SK-N-SH treated with all-trans-retinoic acid at 6 μM for 48 hours (cell line): ENCODE measurements around the gene ME1.
A peak's percentile ranks its signal among the peaks of the same experiment; 100 is the strongest.
"Not testable (repeated sequence)": the region's sequence is repeated elsewhere in the genome, so short reads cannot be mapped to it uniquely, and the experiment has no call there.

Experiments used
- ATAC-seq: fragments of 200-7000 bp; cut with Tn5 transposase; 3 replicates; pipeline ENCODE4 v1.9.1; 2020; ENCODE audit warnings: mild to moderate bottlenecking, moderate library complexity
- ARNTL ChIP-seq: fragments of 450-650 bp; formaldehyde crosslinking; IDR thresholded peaks from 2 replicates; pipeline ENCODE4 v1.5.0; 2020; ENCODE audit warnings: low read depth, mild to moderate bottlenecking, moderate library complexity, borderline replicate concordance
- BACH2 ChIP-seq: fragments of 250-450 bp; sonication (Bioruptor Pico); IDR thresholded peaks from 2 replicates; pipeline ENCODE4 v1.9.0; 2021; ENCODE audit warnings: mild to moderate bottlenecking, borderline replicate concordance
- CSDC2 ChIP-seq: fragments of 250-450 bp; sonication (Bioruptor Pico); IDR thresholded peaks from 2 replicates; pipeline ENCODE4 v1.5.0; 2020; ENCODE audit warnings: mild to moderate bottlenecking, moderate library complexity
- ESRRG ChIP-seq: fragments of 250-450 bp; sonication (Bioruptor Pico); IDR thresholded peaks from 2 replicates; pipeline ENCODE4 v1.6.1; 2021; ENCODE audit warnings: mild to moderate bottlenecking
- GLIS3 ChIP-seq: fragments of 250-450 bp; sonication (Bioruptor Pico); IDR thresholded peaks from 2 replicates; pipeline ENCODE4 v1.5.0; 2020; ENCODE audit warnings: mild to moderate bottlenecking, moderate library complexity
- ISL1 ChIP-seq: fragments of 250-450 bp; sonication (Bioruptor Pico); IDR thresholded peaks from 2 replicates; pipeline ENCODE4 v2.1.2; 2022; ENCODE audit warnings: mild to moderate bottlenecking, moderate library complexity
- PPARA ChIP-seq: fragments of 250-450 bp; sonication (Bioruptor Pico); IDR thresholded peaks from 2 replicates; pipeline ENCODE4 v1.5.0; 2020; ENCODE audit warnings: mild to moderate bottlenecking, borderline replicate concordance
- SNAI2 ChIP-seq: fragments of 250-450 bp; sonication (Bioruptor Pico); IDR thresholded peaks from 2 replicates; pipeline ENCODE4 v1.5.0; 2020; ENCODE audit warnings: mild to moderate bottlenecking, moderate library complexity
- TCF4 ChIP-seq: fragments of 250-450 bp; sonication (Bioruptor Pico); IDR thresholded peaks from 2 replicates; pipeline ENCODE4 v1.8.0; 2021; ENCODE audit warnings: mild to moderate bottlenecking, moderate library complexity, borderline replicate concordance
- TOX ChIP-seq: fragments of 250-450 bp; sonication (Bioruptor Pico); IDR thresholded peaks from 2 replicates; pipeline ENCODE4 v1.8.0; 2021; ENCODE audit warnings: mild to moderate bottlenecking, moderate library complexity, borderline replicate concordance
- ZC3H10 ChIP-seq: fragments of 250-450 bp; sonication (Bioruptor Pico); IDR thresholded peaks from 2 replicates; pipeline ENCODE4 v1.5.1; 2021; ENCODE audit warnings: mild to moderate bottlenecking, moderate library complexity
- ZFP3 ChIP-seq: fragments of 250-450 bp; sonication (Bioruptor Pico); IDR thresholded peaks from 2 replicates; pipeline ENCODE4 v1.5.0; 2020; ENCODE audit warnings: mild to moderate bottlenecking, moderate library complexity
- ZFP30 ChIP-seq: fragments of 450-650 bp; formaldehyde crosslinking; IDR thresholded peaks from 2 replicates; pipeline ENCODE4 v1.5.0; 2022; ENCODE audit warnings: mild to moderate bottlenecking, moderate library complexity
- ZNF565 ChIP-seq: fragments of 450-650 bp; formaldehyde crosslinking; conservative IDR thresholded peaks from 2 replicates; pipeline ENCODE4 v1.5.0; 2020; ENCODE audit warnings: low read depth, mild to moderate bottlenecking, moderate library complexity
- ZNF70 ChIP-seq: fragments of 450-650 bp; formaldehyde crosslinking; IDR thresholded peaks from 2 replicates; pipeline ENCODE4 v1.5.0; 2020; ENCODE audit warnings: mild to moderate bottlenecking, moderate library complexity
- ZNF8 ChIP-seq: fragments of 450-650 bp; formaldehyde crosslinking; IDR thresholded peaks from 2 replicates; pipeline ENCODE4 v1.5.0; 2020; ENCODE audit warnings: mild to moderate bottlenecking, moderate library complexity
- TF ChIP-seq, protein P1 (sequence below): fragments of 250-450 bp; sonication (Bioruptor Pico); IDR thresholded peaks from 2 replicates; pipeline ENCODE4 v1.8.0; 2020; ENCODE audit warnings: mild to moderate bottlenecking, moderate library complexity, borderline replicate concordance
- TF ChIP-seq, protein P2 (sequence below): fragments of 250-450 bp; sonication (Bioruptor Pico); IDR thresholded peaks from 2 replicates; pipeline ENCODE4 v1.8.0; 2021; ENCODE audit warnings: low read depth, mild to moderate bottlenecking, moderate library complexity, borderline replicate concordance

The ME1 gene

DNA sequence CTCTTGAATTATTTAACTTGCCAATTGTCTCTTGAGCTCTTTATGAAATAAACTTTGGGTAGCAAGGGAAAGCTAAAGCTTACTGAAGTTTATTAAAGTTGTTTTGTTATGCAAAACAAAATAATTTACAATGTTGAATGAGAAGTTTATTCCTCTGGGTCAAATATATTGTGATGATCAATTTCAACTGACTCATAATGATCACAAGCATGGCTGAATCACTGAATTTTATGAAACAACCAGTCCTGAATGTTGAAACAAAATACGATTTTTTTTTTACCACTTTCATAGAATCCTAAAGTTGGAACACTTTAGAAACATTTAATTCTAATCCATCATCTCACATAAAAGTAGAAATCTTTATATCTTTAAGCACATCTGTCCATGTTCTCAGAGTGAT is 127.4 kb downstream of the ME1 start (continued):
- TF ChIP-seq ZNF565 (CRISPR knock-in tag), result no peak
- TF ChIP-seq ZFP30 (CRISPR knock-in tag), result no peak
- TF ChIP-seq TOX (CRISPR knock-in tag), result no peak
- TF ChIP-seq ESRRG (CRISPR knock-in tag), result no peak
- no peak for TF ChIP-seq SNAI2 (CRISPR knock-in tag)
- no peak for TF ChIP-seq ZNF8 (CRISPR knock-in tag)

DNA sequence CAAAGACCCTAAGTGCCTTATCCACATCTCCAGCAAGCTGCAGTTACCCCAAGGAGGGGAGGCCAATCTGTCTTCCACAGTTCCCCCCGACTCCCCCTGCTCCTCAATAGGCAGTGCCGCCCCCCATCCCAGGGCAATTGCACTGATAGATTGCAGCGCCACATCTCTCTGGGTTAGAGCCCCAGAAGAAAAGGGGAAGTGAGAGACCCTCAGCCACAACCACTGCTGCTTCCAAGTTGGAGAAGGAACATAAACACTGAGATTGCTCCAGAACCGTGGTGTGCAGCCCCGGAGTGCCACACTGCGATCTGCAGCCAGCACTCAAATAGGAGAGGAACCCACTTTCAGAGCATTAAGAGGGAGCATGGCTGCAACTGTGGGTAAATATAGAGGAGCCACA is 136.2 kb downstream of the ME1 start:
- TF ChIP-seq ZFP30 (CRISPR knock-in tag), result no peak
- no peak for TF ChIP-seq ZFP3 (CRISPR knock-in tag)
- TF ChIP-seq GLIS3 (CRISPR knock-in tag), result no peak
- TF ChIP-seq, protein P1, sequence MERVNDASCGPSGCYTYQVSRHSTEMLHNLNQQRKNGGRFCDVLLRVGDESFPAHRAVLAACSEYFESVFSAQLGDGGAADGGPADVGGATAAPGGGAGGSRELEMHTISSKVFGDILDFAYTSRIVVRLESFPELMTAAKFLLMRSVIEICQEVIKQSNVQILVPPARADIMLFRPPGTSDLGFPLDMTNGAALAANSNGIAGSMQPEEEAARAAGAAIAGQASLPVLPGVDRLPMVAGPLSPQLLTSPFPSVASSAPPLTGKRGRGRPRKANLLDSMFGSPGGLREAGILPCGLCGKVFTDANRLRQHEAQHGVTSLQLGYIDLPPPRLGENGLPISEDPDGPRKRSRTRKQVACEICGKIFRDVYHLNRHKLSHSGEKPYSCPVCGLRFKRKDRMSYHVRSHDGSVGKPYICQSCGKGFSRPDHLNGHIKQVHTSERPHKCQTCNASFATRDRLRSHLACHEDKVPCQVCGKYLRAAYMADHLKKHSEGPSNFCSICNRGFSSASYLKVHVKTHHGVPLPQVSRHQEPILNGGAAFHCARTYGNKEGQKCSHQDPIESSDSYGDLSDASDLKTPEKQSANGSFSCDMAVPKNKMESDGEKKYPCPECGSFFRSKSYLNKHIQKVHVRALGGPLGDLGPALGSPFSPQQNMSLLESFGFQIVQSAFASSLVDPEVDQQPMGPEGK (CRISPR knock-in tag), result no peak
- no peak for TF ChIP-seq ZNF565 (CRISPR knock-in tag)
- no peak for TF ChIP-seq BACH2 (CRISPR knock-in tag)
- TF ChIP-seq SNAI2 (CRISPR knock-in tag), result no peak
- ATAC-seq, result no peak

DNA sequence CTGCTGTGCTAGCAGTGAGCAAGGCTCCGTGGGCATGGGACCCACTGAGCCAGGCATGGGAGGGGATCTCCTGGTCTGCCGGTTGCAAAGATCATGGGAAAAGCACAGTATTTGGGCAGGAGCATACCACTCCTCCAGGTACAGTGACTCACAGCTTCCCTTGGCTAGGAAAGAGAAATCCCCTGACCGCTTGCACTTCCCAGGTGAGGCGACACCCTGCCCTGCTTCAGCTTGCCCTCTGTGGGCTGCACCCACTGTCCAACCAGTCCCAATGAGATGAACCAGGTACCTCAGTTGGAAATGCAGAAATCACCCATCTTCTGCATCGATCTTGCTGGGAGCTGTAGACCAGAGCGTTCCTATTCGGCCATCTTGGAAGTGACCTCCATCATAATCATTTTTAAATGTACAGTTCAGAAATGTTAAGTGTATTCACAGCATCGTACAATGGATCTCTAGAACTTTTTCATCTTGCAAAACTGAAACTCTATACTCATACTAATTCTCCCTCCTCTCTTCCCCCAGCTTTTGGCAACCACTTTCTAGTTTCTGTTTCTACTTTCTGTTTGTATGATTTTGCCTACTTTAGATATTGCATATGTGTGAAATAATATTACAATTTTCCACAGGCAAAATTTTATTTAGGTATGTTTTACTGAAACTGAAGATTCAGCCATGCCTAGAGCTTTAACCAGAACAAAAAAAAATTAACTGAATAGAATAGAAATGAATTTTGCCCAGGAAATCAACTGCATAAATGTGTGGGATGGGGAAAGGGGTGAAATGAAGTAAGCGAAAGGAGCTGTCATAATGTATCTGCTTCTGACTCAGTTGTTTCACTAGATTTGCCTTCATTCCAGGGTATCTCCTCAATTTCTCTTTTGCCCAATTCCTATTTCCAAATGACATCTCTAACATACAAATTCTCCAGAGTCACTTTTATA is 137.7 kb downstream of the ME1 start:
- no peak for ATAC-seq
- no peak for TF ChIP-seq ZC3H10 (CRISPR knock-in tag)
- no peak for TF ChIP-seq SNAI2 (CRISPR knock-in tag)

DNA sequence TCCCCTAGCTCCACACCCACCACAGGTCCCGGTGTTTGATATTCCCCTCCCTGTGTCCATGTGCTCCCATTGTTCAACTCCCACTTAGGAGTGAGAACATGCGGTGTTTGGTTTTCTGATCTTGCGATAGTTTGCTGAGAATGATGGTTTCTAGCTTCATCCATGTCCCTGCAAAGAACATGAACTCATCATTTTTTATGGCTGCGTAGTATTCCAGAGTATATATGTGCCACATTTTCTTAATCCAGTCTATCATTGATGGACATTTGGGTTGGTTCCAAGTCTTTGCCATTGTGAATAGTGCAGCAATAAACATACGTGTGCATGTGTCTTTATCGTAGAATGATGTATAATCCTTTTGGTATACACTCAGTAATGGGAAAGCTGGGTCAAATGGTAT is 143.6 kb downstream of the ME1 start:
- ATAC-seq, result not testable (repeated sequence)

DNA sequence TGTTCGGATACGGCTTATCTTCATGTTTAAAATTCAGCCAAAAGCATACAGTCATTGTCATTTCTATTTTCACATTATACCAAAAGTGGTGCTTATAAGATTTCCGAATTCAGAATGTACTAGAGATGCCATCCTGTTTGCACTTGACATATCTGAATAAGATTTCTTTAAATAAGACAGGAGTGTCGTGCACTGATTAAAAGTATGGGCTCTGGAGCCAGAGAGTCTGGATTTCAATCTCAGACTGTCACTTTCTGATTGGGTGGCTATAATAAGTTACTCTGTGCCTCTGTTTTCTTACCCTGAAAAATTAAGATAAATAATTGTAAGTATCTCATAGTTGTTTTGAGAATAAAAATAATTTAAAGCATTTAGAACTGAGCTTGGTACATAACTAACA is 144.9 kb downstream of the ME1 start:
- TF ChIP-seq BACH2 (CRISPR knock-in tag) (no peak), TCF4 (no peak)
- TF ChIP-seq, protein P2, sequence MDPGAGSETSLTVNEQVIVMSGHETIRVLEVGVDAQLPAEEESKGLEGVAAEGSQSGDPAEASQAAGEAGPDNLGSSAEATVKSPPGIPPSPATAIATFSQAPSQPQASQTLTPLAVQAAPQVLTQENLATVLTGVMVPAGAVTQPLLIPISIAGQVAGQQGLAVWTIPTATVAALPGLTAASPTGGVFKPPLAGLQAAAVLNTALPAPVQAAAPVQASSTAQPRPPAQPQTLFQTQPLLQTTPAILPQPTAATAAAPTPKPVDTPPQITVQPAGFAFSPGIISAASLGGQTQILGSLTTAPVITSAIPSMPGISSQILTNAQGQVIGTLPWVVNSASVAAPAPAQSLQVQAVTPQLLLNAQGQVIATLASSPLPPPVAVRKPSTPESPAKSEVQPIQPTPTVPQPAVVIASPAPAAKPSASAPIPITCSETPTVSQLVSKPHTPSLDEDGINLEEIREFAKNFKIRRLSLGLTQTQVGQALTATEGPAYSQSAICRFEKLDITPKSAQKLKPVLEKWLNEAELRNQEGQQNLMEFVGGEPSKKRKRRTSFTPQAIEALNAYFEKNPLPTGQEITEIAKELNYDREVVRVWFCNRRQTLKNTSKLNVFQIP, result no peak
- ATAC-seq, result no peak

DNA sequence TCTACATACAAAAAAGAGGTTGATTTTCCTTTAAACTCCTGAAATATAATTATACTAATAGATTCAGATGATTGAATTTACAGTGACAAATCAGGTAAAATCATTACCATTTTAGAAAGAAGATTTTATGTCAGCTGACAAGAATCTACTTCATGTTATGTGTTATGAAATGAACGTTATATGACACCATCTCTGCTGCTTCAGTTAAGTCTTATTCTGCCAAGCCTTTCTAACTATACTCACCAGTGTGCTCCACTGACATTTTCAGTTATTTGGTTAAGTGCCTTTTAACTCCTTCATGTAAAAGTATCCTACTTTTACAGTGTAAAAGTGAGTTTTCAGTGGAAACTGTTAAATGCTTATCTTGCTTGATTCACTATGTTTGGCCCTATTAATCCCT is 157.3 kb downstream of the ME1 start:
- TF ChIP-seq SNAI2 (CRISPR knock-in tag) (no peak), ZNF8 (CRISPR knock-in tag) (no peak), BACH2 (CRISPR knock-in tag) (no peak), ARNTL (CRISPR knock-in tag) (no peak)
- TF ChIP-seq, all 23 proteins: peak for 0
- peak; percentile 73 for ATAC-seq

DNA sequence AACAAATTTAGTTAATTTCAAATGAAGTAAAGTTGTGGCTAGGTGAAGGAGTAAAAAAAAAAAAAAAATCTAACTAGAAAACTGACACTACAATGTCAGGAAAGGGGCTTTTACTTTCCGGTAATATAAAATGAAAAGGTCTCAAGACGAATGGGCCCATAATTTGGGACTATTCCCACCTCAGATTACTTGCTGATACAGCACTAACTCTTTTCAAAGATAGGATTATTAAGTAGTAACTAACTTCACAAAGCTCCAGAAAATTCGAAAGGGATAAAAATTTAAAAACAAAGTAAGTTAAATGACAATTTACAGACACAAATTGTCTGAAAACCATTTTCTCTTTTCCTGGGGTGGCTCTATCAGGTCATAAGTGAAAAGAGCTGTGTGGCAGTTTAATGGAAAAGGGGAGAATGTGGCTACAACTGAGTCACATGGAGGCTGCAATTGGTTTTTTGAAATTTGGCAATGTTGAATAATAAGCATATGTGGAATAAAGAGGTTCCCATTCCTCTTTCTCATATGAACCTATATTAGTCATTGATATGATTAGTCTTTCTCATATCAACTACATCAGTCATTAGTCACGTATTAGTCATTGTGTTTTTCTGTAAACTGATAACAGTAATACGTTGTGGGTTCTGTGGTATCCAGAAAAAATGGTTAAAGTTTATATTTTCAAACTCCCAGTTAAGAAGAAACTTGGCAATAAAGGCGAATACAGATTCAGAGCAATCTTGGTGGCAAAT is 159.7 kb downstream of the ME1 start:
- peak; percentile 83 for ATAC-seq
- TF ChIP-seq ZNF70 (no peak), ARNTL (CRISPR knock-in tag) (no peak), SNAI2 (CRISPR knock-in tag) (no peak), ZFP3 (CRISPR knock-in tag) (no peak), ZNF8 (CRISPR knock-in tag) (no peak), ISL1 (CRISPR knock-in tag) (peak; percentile 88), CSDC2 (CRISPR knock-in tag) (no peak), ZFP30 (CRISPR knock-in tag) (no peak), GLIS3 (CRISPR knock-in tag) (no peak), PPARA (CRISPR knock-in tag) (no peak), TOX (CRISPR knock-in tag) (peak; percentile 53; the same call in 1 of the 2 replicates), ZC3H10 (CRISPR knock-in tag) (0 out of 2 replicates have a peak, but pooled peaks have one; percentile 24)
- TF ChIP-seq, protein P1 (CRISPR knock-in tag), result peak; percentile 67; the same call in 1 of the 2 replicates
- TF ChIP-seq, protein P2, result no peak
